GM21619 (cell line): Measurements from ENCODE around the gene SGK1.

ENCODE experiments used
- ATAC-seq: cut with Tn5 transposase; IDR thresholded peaks from one replicate; pipeline ENCODE4 v1.9.1; 2021; ENCODE audit not compliant: unreplicated experiment

The SGK1 gene

DNA sequence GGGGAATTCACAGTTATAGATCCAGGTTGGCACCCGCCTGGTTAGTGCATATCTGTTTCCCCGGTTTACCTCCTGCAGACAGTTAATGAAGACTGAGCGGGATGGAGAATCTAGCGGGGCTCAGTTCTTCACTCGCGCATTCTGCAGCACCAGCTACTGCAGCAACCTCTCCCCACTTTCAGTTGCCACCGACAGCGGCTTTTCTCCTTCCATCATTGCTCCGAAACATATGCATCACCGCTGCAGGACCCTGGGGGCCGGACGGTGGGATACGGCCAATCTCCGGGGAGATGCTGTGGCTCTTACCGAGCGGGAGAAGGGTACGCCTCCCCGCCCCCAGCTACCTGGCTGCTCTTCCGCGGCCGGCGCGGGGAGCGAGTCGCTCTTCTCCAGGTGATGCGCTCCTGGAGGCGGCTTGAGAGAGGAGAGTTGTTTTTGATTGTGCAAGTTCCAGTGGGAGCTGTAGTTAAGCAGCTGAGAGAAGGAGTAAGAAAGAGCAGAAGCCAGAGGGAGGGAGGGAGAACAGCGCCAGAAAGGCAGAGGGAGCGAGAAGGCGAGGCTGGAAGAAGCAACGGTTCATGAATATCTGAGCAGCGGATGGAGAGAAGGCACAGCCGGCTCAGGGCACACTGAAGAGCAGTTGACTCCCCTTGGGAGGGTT is at the start of gene SGK1:
Gene SGK1, minus strand, starts transcription at position 642 of the 661 bp plus-strand sequence. CDS start 652 bp downstream, outside the sequence.
- peak; percentile 58 for ATAC-seq

DNA sequence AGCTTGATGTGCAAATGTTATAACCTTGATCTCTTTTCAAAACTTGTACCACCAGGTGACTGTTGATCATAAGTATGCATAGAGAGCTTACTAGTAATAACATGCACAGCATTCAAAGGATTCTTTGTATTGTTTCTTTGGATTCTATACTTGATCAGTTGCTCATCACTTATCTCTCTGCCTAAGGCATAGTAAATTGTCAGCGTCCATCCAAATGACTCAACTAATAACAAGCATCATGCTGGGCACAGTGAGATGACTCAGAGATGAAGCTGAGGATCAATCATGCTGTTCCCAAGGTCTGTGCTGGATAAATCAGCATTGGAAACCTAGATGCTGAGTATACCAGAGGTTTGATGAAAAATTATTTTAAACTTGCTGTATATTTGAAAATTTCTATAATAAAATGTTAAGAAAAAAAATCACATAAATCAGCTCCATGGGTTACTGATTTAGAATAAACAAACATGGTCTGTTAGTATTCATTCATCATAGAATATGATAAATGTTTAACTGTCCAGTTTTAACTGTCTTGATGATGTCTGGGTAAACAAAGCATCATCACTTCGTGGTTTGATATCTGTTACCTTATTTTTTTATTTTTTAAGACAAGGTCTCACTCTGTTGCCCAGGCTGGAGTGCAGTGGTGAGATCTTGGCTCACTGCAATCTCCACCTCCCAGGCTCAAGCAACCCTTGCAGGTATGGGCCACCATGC is 45.6 kb upstream of the SGK1 start:
- no peak for ATAC-seq

DNA sequence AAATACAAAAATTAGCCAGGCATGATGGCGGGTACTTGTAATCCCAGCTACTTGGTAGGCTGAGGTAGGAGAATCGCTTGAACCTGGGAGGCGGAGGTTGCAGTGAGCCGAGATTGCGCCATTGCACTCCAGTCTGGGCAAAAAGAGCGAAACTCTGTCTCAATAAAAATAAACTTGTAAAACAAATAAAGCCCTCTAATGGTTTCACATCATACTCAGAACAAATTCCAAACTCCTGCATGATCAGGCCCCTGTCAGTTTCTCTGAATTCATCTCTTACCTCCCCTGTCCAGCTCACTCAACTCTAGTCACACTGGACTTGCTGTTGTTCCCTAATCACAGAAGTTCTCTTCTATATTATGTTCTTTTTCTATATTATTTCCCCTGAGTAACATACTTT is 43.1 kb upstream of the SGK1 start:
- ATAC-seq, result no peak

DNA sequence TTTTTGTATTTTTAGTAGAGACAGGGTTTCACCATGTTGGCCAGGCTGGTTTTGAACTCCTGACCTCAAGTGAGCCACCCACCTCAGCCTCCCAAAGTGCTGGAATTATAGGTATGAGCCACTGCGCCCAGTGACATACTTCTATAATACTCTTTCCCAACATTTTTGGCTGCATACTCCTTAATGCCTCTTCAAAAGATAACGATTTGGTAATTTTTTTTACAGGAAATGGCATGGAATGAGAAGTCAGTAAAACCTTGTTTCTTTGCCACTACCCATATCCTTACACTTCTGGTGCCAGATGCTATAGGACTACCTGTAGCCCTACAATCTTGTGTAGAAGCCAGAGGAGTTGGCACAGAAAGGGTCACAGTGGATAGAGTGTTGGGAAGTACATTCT is 41.4 kb upstream of the SGK1 start:
- no peak for ATAC-seq

DNA sequence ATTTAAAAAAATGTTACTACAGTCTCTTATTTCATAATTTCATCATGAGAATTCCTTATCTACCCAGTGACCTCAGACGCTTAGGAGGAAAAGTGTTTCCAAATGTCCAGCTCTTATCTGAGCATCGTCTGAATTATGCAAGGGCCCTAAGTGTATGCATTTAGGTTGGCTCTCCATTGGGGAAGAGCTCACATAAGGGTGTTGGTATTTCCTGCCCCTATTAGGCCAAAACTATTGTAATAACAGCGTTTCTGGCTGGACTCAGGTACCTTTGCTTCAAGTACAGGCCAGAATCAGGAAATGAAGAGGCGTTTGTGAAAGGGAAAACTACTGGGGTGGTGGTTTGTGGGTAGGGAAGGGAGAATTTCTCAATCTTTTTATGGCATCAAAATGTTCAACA is 40.4 kb upstream of the SGK1 start:
- ATAC-seq, result no peak

DNA sequence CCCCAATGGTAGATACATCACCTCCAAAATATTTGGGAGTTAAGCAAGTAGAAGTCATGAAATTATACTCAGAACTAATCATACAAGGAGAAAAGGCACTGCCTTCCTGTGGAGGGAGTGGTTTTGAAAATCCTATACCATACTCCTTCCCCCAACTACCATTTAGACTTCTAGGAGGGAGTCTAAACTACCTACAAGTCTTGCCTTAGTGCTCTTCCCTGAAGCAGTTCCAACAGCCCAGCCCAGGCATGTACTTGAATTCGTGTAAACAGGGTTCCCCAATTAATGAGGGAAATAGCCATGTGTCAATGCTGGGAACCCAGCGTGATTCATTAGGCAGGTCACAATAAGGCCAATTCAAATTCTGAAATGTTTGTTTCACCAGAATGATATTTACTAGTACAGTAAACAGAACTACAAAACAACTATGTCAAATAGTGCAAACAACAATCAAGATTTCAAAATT is 39.1 kb upstream of the SGK1 start:
- no peak for ATAC-seq

DNA sequence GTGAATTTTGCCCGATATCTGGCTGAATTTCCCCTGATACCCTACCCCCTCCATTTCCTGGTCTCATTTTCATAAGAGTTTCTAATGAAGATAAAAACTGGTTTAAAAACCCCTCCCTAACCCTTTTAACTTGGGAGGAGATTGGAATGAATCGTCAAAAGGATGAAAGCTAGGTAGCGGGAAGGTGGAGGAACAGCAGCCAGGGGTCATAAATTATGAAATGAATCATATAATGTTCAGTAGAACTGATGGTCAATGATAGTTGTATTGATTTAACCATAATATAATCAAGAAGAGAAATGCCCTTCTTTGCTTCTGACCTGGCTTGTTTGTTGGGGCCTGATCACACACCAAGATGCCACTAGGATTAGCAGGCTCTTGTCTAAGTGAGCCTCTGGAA is 38.5 kb upstream of the SGK1 start:
- no peak for ATAC-seq

DNA sequence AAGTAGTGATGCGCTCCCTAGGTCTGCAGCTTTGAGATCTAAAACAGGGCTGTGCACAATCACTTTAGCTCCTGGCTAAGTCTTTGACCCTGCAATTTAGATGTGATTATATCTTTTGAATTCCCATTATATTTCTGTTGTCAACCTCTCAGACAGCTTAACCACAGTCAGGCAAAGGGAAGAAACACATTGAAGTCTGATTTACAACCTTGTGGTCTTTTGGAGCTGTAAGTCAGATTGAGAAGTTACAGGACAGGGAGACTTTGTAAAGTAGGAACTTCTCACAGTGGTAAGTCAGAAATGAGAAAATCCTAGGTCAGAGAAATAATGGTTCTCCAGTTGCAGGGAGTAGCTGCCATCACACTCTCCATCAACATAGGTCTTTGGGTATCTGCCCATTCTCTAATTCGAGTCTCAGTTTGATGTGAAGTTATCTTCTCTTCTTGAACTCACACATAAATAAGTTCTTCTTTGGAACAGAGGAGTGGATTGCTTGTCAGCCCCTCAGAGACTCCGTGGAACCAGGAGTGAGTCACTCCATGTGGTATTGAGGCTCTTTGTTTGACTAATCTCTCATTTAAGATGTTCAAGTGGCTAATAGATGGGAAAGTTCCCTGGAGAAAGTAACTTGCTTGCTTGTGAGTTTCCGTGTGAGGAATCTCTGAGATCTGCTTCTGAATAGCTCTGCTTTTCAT is 35.0 kb upstream of the SGK1 start:
- ATAC-seq, result no peak

DNA sequence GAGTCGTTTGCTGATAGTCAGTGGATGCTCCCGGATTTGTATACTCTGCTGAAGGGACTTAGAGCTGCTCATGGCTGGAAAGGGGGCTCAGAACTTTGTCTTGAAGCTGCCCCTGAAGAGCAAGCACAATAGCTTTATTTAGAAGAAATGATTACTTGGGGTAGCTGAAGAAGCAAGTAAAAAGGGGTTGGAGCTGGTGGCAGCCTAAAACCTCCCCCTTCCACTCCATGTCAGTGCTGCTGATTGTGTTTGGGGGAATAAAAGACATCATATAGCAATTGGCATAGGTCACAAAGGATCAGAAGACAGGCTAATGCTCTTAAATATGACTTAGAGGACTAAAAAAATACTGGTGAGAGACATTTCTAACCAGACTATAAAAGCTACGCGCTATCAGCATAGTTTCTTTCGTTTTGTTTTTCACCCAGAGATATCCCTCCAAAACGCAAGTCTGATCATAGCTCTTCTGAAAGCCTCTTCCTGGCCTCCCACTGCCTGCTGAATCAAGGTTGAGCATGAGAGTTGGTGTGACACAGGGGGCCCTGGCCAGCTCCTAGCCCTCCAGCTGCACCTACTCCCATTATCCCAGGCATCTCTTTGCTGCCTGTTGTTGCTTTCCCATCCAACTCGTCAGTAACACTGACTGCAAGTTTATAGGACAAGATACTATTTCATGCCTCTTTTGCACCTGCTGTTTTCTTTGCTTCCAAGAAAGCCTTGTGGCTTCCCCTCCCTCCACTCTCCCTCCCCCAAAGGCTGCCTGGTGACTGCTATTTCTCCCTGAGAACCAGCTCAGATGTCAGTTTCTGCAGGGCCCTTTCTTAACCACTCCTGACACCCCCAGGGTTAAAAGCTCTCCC is 33.9 kb upstream of the SGK1 start:
- no peak for ATAC-seq

DNA sequence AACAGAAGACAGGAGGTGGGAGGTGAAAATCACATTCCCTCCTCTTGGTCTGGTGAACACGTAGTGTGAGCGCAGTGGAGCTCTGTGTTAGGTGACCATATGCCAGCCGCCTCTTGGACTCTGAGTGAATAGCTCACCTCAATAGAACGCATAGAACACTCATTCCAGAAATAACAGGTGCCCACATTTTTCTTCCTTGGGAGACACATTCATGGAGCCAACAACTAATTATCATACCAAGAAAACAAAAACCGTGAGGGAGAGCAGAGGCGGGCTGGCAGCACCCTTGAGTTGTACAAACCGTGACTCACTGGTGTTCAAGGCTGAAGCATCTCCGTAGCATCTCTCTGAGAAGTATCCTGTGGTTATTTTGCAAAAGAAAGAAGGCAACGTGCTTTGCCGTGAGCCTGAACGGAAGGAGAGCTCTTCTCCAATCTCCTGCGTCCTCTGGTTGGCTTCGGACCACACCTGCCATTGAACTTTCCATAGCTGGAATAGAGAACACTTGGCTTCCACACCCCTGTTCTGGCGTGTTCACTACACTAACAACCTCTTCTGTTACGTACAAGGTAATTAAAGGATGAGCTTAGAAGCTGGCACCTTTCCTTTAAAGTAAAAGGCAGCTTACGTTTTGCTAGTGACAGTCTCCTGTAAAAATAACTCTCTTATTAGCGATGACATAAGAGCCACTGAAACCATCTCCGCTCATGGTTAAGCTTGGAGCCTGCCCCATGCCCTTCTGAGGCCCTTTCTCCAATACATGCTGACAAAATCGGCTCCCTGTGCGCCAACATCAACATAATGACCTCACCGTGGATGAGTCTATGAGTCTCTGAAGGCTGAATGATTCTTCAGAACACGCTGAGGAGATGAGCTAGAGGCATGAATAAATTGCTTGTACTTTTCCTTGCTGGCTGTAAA is 30.2 kb upstream of the SGK1 start:
- ATAC-seq, result no peak

DNA sequence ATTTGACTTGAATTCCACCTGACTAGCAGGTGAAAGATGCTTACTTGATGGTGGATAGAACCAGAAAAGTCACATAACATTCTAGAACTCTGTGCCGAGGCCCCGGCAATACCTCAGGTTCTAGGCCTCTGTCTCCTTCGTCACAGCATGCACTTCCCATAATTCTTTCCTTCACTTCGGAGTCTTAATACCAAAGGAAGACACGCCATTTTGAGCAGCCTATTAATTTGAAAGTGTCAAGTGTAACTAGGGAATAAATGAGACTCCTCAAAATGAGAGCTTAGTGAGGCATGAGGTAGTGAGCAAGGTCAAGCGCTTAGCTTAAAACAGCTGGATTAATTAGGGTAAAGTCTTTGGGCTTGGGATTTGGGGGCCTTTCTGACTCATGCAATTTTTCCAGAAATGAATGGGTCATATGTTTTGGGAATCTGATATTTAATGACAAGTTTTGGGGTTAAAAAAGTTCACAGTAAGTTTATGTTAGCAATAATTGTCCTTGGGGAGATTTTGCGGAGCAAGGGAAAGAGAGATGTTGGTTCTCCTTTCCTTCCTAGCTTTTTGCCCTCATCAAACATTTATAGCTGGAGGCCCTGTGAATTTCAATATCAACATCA is 29.1 kb upstream of the SGK1 start:
- ATAC-seq, result no peak

DNA sequence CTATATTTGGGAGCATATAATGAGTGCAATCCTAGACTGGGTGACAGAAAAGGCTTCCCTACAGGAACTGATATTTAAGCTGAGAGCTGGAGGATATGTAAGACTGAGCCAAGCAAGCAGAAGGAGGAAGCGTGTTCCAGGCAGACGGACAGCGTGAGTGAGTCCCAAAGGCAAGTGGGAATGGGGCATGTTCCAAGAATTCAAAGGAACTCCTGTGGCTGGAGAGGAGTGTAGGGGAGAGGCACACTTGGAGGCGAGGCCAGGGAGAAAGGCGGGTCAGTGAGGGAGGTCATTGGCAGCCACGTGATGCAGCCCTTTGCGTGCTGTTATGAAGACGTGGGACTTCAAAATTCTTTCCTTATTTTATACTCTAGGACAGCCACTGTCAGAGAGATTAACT is 27.9 kb upstream of the SGK1 start:
- ATAC-seq, result no peak

DNA sequence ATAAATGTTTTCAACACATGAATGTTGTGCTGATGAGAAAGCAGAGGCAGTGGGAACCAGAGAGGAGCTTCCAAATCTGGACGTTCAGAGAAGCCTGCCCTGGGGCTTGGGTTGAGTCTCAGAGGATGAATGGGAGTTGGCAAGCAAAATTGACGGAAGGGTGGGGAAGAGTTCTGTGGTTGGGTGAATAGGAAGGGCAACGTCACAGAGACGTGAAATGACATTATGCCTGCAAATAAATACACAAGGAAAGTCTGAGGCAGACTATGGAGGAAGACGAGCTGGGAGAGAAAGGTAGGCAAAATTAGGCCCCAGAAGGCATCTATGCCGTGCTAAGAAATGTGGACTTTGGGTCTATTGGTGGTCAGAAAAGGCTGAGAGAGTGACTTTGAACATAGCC is 25.2 kb upstream of the SGK1 start:
- no peak for ATAC-seq

DNA sequence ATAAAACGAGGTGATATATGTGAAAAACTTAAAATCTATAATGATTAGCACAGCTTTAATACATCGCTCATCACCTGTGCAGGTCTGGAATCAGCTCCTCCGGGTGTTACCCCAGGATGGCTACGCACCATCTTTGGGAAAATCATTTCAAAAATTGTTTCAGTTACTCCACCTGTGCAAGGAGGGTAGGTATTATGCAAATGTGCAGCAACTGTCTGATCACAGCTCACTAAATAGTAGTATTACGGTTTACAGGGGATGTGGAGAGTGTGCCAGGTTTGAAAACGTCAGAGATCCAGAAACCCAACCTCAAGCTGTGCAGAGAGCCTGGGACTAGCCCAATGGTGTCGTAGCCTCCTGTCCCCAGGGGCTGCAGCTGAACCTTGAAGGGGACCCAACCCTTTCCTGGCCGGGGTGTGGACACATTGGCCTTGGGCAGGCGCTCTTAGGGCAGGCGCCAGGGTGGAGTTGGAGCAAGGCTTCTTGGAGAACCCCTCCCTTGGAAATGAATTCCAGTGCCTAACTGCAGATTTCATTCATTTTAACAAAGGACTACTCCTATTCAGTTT is 24.2 kb upstream of the SGK1 start:
- no peak for ATAC-seq

DNA sequence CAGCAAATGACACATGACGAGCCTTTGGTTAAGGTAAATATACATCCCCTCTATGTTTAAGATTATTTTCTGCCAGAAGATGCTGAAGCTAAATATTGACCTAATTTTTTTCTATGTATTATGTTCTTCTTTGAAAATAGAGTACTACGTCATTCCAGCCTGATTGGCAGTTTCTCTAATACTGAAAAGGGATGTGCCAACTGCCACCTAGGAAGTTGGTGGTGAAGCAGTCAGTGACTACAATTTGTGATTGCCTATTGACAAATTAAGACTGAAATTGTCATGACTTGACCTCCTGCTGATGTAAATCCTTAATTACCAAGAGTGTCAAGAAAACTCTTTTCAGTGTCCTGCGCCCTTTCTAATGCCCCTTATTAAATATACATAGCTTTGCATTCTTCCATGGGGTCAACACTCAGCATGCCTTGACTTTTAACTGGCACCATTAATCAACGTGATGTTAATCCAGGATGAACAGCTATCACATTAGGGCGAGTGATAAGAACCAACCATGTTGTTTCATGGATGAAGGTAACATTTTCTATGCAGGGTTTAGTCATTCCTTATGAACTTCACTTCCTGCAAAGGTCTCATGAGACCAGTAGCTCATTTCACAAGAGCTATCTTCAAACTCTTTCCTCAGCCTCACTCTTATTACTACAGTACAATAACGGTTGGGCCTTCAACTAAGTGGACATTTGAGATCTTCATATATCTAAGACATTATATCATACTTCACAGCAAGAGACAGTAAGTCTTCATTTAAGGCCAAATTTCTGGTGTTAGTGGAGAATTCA is 22.5 kb upstream of the SGK1 start:
- ATAC-seq, result no peak

DNA sequence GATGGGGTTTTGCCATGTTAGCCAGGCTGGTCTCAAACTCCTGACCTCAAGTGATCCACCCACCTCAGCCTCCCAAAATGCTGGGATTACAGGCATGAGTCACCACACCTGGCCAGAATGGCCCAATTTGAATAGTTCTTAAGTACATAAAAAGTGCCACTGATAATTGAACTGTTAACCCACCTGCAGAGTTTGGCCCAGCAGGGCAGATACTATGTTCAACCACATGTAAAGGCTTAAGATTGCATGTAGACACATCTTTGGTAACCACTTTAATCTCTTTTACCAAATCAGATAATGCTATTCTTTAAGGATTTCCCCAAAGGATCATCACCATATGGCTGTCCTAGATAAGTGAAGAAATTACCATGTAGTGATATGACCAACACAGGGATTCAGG is 21.3 kb upstream of the SGK1 start:
- ATAC-seq, result no peak

DNA sequence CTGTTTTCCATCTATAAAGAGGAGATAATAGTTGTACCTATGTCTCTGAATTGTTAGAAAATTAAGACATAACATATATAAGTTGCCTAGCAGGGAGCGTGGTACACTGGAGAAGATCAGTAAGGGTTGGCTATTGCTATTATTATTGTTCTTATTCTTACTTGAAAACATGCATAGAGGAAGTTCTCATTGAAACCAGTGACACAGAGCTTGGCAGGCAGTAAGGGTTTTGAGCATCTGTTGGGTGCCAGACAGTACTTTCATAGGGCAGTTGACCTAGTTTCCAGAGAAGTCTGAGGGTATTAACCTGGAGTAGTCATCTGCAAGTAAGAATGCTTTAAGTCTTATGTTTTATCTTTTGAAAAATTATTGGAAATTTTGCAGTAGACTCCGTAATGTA is 13.3 kb upstream of the SGK1 start:
- no peak for ATAC-seq

DNA sequence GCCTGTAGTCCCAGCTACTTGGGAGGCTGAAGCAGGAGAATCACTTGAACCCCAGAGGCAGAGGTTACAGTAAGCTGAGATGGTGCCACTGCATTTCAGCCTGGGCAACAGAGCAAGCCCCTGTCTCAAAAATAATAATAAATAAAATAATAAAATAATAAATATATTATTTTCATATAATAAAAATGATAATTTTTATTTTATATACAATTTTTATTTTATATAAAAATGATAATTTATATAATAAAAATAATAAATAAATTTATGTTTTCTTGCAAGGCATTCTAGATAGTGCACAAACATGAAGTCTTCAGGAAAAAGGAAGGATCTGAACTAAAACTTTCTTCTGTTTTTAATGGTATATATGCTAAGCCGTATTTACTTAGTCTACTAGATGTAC is 12.6 kb upstream of the SGK1 start:
- no peak for ATAC-seq

DNA sequence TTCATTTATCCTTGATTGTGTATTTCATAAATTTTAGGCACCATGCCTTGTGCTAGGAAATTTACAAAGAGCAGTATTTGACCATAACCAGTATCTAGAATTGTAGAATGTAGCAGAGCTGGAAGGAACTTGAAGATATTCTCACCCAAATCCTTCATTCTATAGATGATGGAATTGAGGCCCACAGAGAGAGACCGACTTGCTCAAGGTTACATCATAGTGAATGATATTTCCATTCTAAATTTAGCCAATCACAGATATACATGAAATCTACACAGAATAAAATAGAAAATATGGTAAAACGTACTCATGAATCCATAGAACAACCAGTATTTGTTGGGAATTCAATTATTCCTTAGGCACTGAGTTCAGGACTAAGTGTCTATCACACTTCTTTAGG is 10.9 kb upstream of the SGK1 start:
- ATAC-seq, result no peak
